ENCODE results near the gene PDE9A.

- TF ChIP-seq EZH2 (optimal IDR thresholded peaks at IDR 0.05; ENCODE audit: low read depth, low read length) (no peak), CTCF (IDR thresholded peaks at IDR 0.05; ENCODE audit: low read length) (no peak)
Measured at GRCh38 chr21:42753804-42754203, 100.4 kb downstream of the PDE9A start.
